Thyroid gland (tissue), 4 donors: ENCODE measurements around the gene MAGI2. TPM values are rescaled to one million over a fixed set of nuclear protein-coding genes. Genes with fewer than 3 reads are reported as not detected.

ENCODE experiments used
- DNase-seq, 2 donors: peaks; one replicate each; pipeline ENCODE4 v3.0.0-alpha.2; 2019
- H3K27ac ChIP-seq, 3 donors: fragments of 200-600 bp; sonication (generic); 1 replicate in 2 of 3; 2 replicates in 1 of 3; pipeline ENCODE4 v1.5.1; 2016 to 2019; ENCODE audit warnings: mild to moderate bottlenecking in 1 of 3, moderate library complexity in 1 of 3
- H3K27me3 ChIP-seq: fragments of 200-600 bp; sonication (generic); one replicate; pipeline ENCODE4 v1.5.1; 2019
- H3K36me3 ChIP-seq, 2 donors: fragments of 200-600 bp; sonication (generic); one replicate each; pipeline ENCODE4 v1.5.1; 2016 to 2019
- H3K4me1 ChIP-seq, 2 donors: fragments of 200-600 bp; sonication (generic); one replicate each; pipeline ENCODE4 v1.5.1; 2017 to 2019
- H3K4me3 ChIP-seq, 3 donors: fragments of 200-600 bp; sonication (generic); replicated peaks in 1 of 3; 1 replicate in 2 of 3; 2 replicates in 1 of 3; pipeline ENCODE4 v1.5.1; 2016; ENCODE audit warnings: mild to moderate bottlenecking in 1 of 3
- H3K9me3 ChIP-seq: fragments of 200-600 bp; sonication (generic); one replicate; pipeline ENCODE4 v1.5.1; 2017
- CTCF ChIP-seq, 6 experiments: fragments of 200-600 bp in 3 of 6; fragments of 450-650 bp in 3 of 6; sonication (generic) in 3 of 6; IDR thresholded peaks; one replicate each; pipeline ENCODE4 v1.5.1; 2016 to 2019; ENCODE audit warnings: antibody characterized with exemption in 6 of 6, mild to moderate bottlenecking in 2 of 6, inconsistent platforms in 1 of 6, moderate library complexity in 1 of 6
- POLR2A ChIP-seq, 2 donors: fragments of 450-650 bp; IDR thresholded peaks; one replicate each; pipeline ENCODE4 v1.6.1; 2017; ENCODE audit warnings: antibody characterized with exemption in 2 of 2, mild to moderate bottlenecking in 2 of 2, moderate library complexity in 1 of 2
- WGBS, 2 donors: methylation state at CpG; one replicate each; pipeline ENCODE4 v1.1.5; 2017; 5-methylcytosine and 5-hydroxymethylcytosine counted together
- intact Hi-C: fragments of 100-400 bp; cut with DNase I; formaldehyde crosslinking; loops from one replicate; pipeline ENCODE4 v1.15.1; 2023
- total RNA-seq, 4 donors: library from RNA; depleted of rRNA; stranded (reverse); fragments of >200 nt; gene quantifications; one replicate each; pipeline ENCODE4 v1.2.3, GENCODE V29; 2016

The MAGI2 gene
- total RNA-seq, 4 donors from 2014 or later = 20.7 to 31.1 (median 26.0) TPM

- Histone ChIP-seq H3K9me3 (no peaks in the 10 kb centered on the region), H3K27me3 (no peaks in the 10 kb centered on the region), H3K4me1 (peaks cover 14 to 18% of the 10 kb centered on the region in 2 donors), H3K27ac (peak overlapping the region; percentile 72 to 86 (median 77)), H3K4me3 (peak overlapping the region in 2 of 3 donors; percentile 18 to 33), H3K36me3 (no peaks in the 10 kb centered on the region)
- TF ChIP-seq CTCF (IDR thresholded peaks at IDR 0.05) (peak in 5 of 6 experiments; percentile 7 to 41 (median 26)), POLR2A (IDR thresholded peaks at IDR 0.05) (no peak)
- DNase-seq = peak; percentile 74 to 81
- 9 to 10% methylated on average over 26 to 37 of the region's 51 CpGs for WGBS, 2 donors
- intact Hi-C loops = no loop called here
Observed at GRCh38 chr7:78018641-78019446, 1434.6 kb downstream of the MAGI2 start.

GRCh38 chr7:78017591-78018100 is 1435.8 kb downstream of the MAGI2 start:
- 88 to 90% methylated on average over 5 of the region's 5 CpGs for WGBS, 2 donors
- Histone ChIP-seq H3K36me3 (no peaks in the 10 kb centered on the region), H3K27me3 (no peaks in the 10 kb centered on the region), H3K27ac (no peak overlapping the region), H3K4me3 (no peak overlapping the region), H3K4me1 (peaks cover 14 to 18% of the 10 kb centered on the region in 2 donors), H3K9me3 (no peaks in the 10 kb centered on the region)
- intact Hi-C loops = no loop called here
- no peak for DNase-seq
- TF ChIP-seq POLR2A (IDR thresholded peaks at IDR 0.05) (no peak), CTCF (IDR thresholded peaks at IDR 0.05) (no peak)

GRCh38 chr7:78015574-78016260 is 1437.8 kb downstream of the MAGI2 start:
- intact Hi-C loops = no loop called here
- Histone ChIP-seq H3K4me3 (no peak overlapping the region), H3K9me3 (no peaks in the 10 kb centered on the region), H3K27me3 (no peaks in the 10 kb centered on the region), H3K4me1 (peaks cover 14 to 18% of the 10 kb centered on the region in 2 donors), H3K27ac (no peak overlapping the region), H3K36me3 (no peaks in the 10 kb centered on the region)
- WGBS, 2 donors = 90 to 94% methylated on average over 5 of the region's 5 CpGs
- TF ChIP-seq POLR2A (IDR thresholded peaks at IDR 0.05) = no peak
- no peak for TF ChIP-seq CTCF (IDR thresholded peaks at IDR 0.05)
- DNase-seq = no peak

GRCh38 chr7:78014401-78014800 is 1439.1 kb downstream of the MAGI2 start:
- H3K9me3 ChIP-seq = no peaks in the 10 kb centered on the region
- no peak for DNase-seq
- no peak overlapping the region for H3K27ac ChIP-seq
- peaks cover 10 to 12% of the 10 kb centered on the region in 2 donors for H3K4me1 ChIP-seq
- no peak overlapping the region for H3K4me3 ChIP-seq
- 95 to 97% methylated on average over 3 of the region's 3 CpGs for whole genome bisulfite sequencing, 2 donors
- no peaks in the 10 kb centered on the region for H3K27me3 ChIP-seq
- no peak for TF ChIP-seq CTCF (IDR thresholded peaks at IDR 0.05)
- TF ChIP-seq POLR2A (IDR thresholded peaks at IDR 0.05) = no peak
- H3K36me3 ChIP-seq = no peaks in the 10 kb centered on the region
- intact Hi-C loops = no loop called here

- no peak for DNase-seq
- no peak overlapping the region for H3K27ac ChIP-seq
- no peaks in the 10 kb centered on the region for H3K27me3 ChIP-seq
- H3K4me1 ChIP-seq = peaks cover 4 to 6% of the 10 kb centered on the region in 2 donors
- H3K4me3 ChIP-seq = no peak overlapping the region
- no peaks in the 10 kb centered on the region for H3K9me3 ChIP-seq
- H3K36me3 ChIP-seq = no peaks in the 10 kb centered on the region
- intact Hi-C loops = no loop called here
- WGBS, 2 donors = 62 to 90% methylated on average over 3 of the region's 3 CpGs
- TF ChIP-seq POLR2A (IDR thresholded peaks at IDR 0.05) (no peak), CTCF (IDR thresholded peaks at IDR 0.05) (no peak)
Observed at GRCh38 chr7:78013386-78013785, 1440.1 kb downstream of the MAGI2 start.
